Measurements from ENCODE around the gene SLC25A40.
"Not testable (repeated sequence)": the region's sequence is repeated elsewhere in the genome, so short reads cannot be mapped to it uniquely, and the experiment has no call there.

DNA sequence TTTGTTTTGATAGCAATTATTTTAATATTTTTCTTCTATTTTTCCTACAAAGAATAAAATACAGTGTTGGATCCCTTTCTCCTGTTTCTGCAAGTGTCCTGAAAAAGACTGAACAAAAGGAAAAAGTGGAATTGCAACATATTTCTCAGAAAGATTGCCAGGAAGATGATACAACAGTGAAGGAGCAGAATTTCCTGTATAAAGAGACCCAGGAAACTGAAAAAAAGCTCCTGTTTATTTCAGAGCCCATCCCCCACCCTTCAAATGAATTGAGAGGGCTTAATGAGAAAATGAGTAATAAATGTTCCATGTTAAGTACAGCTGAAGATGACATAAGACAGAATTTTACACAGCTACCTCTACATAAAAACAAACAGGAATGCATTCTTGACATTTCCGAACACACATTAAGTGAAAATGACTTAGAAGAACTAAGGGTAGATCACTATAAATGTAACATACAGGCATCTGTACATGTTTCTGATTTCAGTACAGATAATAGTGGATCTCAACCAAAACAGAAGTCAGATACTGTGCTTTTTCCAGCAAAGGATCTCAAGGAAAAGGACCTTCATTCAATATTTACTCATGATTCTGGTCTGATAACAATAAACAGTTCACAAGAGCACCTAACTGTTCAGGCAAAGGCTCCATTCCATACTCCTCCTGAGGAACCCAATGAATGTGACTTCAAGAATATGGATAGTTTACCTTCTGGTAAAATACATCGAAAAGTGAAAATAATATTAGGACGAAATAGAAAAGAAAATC, 31.2 kb upstream of the SLC25A40 start:
- TF ChIP-seq, protein P1, sequence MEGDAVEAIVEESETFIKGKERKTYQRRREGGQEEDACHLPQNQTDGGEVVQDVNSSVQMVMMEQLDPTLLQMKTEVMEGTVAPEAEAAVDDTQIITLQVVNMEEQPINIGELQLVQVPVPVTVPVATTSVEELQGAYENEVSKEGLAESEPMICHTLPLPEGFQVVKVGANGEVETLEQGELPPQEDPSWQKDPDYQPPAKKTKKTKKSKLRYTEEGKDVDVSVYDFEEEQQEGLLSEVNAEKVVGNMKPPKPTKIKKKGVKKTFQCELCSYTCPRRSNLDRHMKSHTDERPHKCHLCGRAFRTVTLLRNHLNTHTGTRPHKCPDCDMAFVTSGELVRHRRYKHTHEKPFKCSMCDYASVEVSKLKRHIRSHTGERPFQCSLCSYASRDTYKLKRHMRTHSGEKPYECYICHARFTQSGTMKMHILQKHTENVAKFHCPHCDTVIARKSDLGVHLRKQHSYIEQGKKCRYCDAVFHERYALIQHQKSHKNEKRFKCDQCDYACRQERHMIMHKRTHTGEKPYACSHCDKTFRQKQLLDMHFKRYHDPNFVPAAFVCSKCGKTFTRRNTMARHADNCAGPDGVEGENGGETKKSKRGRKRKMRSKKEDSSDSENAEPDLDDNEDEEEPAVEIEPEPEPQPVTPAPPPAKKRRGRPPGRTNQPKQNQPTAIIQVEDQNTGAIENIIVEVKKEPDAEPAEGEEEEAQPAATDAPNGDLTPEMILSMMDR (conservative IDR thresholded peaks at IDR 0.05 in 1 of 2, IDR thresholded peaks at IDR 0.05 in 1 of 2; ENCODE audit: extremely low read depth in 1 of 2, insufficient read depth in 1 of 2, low read depth in 1 of 2, low read length in 2 of 2): not testable (repeated sequence)
- not testable (repeated sequence) for TF ChIP-seq EZH2 (IDR thresholded peaks at IDR 0.05; ENCODE audit: borderline replicate concordance, low read length)

Data from mammary epithelial cell (primary cell).